ENCODE results near the gene TMEM97. TPM values are rescaled to one million over a fixed set of nuclear protein-coding genes. Genes with fewer than 3 reads are reported as not detected.

The TMEM97 gene
- total RNA-seq, 4 donors from 2014 or later = 5.1 to 7.2 (median 6.6) TPM

DNA sequence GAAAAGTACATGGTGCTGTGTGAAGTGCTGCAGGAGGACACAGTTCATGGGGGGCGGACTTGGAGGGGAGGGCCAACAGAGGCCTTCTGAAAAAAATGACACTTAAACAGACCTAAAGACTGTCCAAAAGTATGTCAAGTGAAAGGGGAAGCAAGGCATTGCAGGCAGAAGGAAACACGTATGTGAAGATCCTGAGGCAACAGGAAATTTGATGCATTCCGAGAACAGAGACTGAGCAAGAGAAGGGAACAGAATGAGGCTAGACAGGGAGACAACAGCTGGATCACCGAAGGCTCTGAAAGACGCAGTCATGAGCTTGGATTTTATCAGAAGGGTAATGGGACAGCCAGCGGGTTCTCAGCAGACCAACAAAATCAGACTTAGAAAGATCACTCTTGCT, 15.2 kb downstream of the TMEM97 start:
- no peak for ATAC-seq
- in situ Hi-C loops (cut with MboI; ENCODE audit: low sequenced_read_pairs in 4 of 4) = loop anchor here in 3 of 4 donors (10.0 to 25.0 kb wide), 3 partner anchors 289 to 628 kb away; partner anchors contain the start of genes PHF12 (in 3 of the 3) and NLK (in 1 of the 3)

DNA sequence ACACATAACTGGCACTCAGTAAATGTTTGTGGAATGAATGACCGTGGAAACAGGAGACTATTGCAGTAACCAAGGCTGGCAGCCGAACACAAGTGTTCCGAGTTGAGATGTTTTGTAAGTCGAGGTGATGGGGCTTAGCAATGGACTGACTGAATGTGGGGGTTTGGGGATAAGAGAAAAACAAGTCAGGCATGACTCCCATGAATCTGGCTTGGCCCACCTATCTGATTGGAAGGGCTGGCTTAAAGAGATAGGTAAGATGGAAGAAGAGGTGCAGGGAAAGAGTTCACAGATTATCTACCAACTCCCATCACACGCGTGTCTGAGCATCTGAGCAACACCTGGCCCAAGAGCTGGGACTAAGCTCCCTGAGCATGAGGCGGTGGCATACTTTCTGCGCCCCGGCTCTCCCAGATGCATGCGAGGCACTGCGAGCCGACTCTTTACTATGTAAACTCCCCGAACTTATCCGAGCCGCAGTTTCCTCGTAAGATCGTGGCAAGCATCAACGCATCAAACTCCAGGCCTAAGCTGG, 15.7 kb downstream of the TMEM97 start:
- Histone ChIP-seq H3K9me3 (no peaks in the 10 kb centered on the region), H3K27me3 (no peaks in the 10 kb centered on the region), H3K4me1 (peaks cover 38 to 41% of the 10 kb centered on the region in 2 donors), H3K27ac (peak overlapping the region; percentile 77 to 91 (median 88)), H3K36me3 (peaks cover 0 to 15% of the 10 kb centered on the region in 2 donors), H3K4me3 (peak overlapping the region; percentile 70 to 99 (median 94))
- TF ChIP-seq, protein P1, sequence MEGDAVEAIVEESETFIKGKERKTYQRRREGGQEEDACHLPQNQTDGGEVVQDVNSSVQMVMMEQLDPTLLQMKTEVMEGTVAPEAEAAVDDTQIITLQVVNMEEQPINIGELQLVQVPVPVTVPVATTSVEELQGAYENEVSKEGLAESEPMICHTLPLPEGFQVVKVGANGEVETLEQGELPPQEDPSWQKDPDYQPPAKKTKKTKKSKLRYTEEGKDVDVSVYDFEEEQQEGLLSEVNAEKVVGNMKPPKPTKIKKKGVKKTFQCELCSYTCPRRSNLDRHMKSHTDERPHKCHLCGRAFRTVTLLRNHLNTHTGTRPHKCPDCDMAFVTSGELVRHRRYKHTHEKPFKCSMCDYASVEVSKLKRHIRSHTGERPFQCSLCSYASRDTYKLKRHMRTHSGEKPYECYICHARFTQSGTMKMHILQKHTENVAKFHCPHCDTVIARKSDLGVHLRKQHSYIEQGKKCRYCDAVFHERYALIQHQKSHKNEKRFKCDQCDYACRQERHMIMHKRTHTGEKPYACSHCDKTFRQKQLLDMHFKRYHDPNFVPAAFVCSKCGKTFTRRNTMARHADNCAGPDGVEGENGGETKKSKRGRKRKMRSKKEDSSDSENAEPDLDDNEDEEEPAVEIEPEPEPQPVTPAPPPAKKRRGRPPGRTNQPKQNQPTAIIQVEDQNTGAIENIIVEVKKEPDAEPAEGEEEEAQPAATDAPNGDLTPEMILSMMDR (IDR thresholded peaks at IDR 0.05 in 4 of 5, conservative IDR thresholded peaks at IDR 0.05 in 1 of 5) = no peak
- no peak for TF ChIP-seq POLR2A (IDR thresholded peaks at IDR 0.05)
- DNase-seq = no peak
- in situ Hi-C loops (cut with MboI; ENCODE audit: low sequenced_read_pairs in 4 of 4) = loop anchor here in 3 of 4 donors (10.0 to 25.0 kb wide), 3 partner anchors 290 to 628 kb away; partner anchors contain the start of genes PHF12 (in 3 of the 3) and NLK (in 1 of the 3)
- peak in 1 of 2 donors; percentile 0 for ATAC-seq
- intact Hi-C loops (cut with DNase I; ENCODE audit: low total_unique reads) = loop anchor here (1.0 to 10.0 kb wide), 5 partner anchors 15 to 618 kb away; partner anchors contain the start of genes LYRM9, POLDIP2 and TMEM97

More for the DNA sequence above, 15.2 kb downstream of the TMEM97 start:
- peak overlapping the region; percentile 70 to 99 (median 94) for H3K4me3 ChIP-seq
- peak overlapping the region in 3 of 4 donors; percentile 77 to 90 (median 86) for H3K27ac ChIP-seq
- H3K27me3 ChIP-seq = no peaks in the 10 kb centered on the region
- H3K9me3 ChIP-seq = no peaks in the 10 kb centered on the region
- intact Hi-C loops (cut with DNase I; ENCODE audit: low total_unique reads) = loop anchor here (2.0 to 10.0 kb wide), 2 partner anchors 293 to 439 kb away; partner anchors contain the start of gene LYRM9
- peaks cover 0 to 21% of the 10 kb centered on the region in 2 donors for H3K36me3 ChIP-seq
- H3K4me1 ChIP-seq = peaks cover 38 to 41% of the 10 kb centered on the region in 2 donors
- TF ChIP-seq POLR2A (IDR thresholded peaks at IDR 0.05) = no peak
- DNase-seq = no peak

DNA sequence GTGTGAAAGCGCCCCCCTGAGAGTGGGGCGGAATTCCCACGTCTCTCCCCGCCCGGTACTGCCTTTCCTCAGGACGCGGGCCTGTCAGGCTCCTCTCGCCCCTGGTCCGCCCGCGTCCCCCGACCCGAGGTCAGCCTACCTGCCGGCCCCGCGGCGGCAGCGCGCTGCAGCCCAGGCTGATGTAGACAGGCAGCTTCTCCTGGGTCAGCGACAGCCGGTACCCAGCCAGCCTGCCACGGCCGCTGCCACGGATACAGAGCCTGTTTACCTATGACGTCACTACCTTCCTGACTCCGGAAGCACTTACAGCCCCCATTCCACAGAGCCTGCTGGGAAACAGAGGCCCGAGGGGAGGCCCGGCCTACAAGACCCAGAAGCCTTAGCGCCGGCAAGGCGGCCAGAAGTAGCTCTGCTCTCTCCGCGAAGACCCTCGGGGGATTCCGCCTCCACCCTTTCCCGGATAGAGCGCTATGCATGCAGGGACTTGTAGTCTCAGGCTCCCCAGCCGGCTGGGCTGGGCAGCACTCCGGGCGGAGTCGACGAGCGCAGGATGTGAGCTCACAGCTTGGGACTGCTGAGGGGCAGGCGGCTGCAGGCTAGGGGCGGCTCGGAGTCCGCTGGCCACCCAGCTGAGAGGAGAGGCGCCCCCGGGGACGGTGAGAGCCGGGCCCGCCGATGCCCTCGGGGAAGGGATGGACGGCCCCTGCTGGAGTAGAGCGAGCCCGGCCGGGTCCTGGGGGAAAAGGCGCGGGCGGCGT, 16.4 kb downstream of the TMEM97 start, which contains the start of the genes IFT20 and TNFAIP1:
Gene IFT20, minus strand, starts transcription at position 272 of the 758 bp plus-strand sequence. CDS start 3,487 bp downstream, outside the sequence.
Gene TNFAIP1, plus strand, starts transcription at position 561 of the 758 bp plus-strand sequence. CDS start 3,761 bp downstream, outside the sequence.
- intact Hi-C loops (cut with DNase I; ENCODE audit: low total_unique reads) = loop anchor here (1.0 to 10.0 kb wide), 5 partner anchors 16 to 617 kb away; partner anchors contain the start of genes LYRM9, POLDIP2 and TMEM97

DNA sequence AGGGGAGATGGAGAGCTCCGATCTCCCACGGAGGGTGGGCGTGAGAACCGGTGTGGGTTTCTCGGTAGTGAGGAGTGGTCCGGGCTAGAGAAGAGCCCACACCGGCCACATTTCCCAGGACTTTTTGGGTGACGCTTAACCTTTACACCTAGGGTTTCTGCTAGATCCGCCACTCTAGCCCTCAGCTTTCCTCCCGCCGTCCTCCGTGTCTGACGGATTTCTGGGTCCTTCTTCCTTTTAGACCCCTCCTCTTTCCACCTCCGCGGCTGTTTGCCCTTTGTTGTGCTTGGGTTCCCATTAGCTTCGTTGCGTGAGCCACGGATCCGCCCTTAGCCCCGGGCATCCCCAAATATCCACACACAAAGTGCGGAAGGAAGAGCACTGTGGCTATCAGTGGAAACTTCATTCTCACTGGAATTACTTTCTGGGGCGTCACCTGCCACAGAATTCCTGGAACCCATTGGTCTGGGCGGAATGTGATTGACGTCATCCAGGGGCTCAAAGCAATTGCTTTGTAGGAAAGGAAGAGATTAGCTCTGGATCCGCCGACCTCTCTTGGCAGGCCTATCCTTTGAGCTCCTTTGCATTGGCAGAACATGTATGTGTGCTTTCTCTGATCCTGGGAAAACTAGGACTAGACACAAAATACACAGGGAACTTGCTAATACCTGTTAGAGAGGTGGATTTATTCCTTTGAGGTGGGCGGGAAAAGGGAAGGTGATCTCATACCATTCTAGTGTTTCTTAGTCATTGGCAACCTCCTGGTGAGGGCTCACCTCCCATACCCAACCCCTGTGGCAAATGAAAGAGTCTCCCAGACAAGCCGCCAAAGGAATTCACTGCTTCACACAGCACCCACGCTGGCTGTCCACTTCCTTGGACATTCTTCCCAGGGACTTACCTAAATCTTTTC, 17.2 kb downstream of the TMEM97 start:
- peak overlapping the region; percentile 73 to 99 (median 94) for H3K4me3 ChIP-seq
- intact Hi-C loops (cut with DNase I; ENCODE audit: low total_unique reads) = loop anchor here (1.0 to 10.0 kb wide), 5 partner anchors 17 to 616 kb away; partner anchors contain the start of genes LYRM9, POLDIP2 and TMEM97
- peaks cover 38 to 41% of the 10 kb centered on the region in 2 donors for H3K4me1 ChIP-seq
- ATAC-seq = peak in 1 of 2 donors; percentile 4
- TF ChIP-seq POLR2A (IDR thresholded peaks at IDR 0.05) = peak; percentile 3 to 7
- TF ChIP-seq, protein P1 (IDR thresholded peaks at IDR 0.05 in 4 of 5, conservative IDR thresholded peaks at IDR 0.05 in 1 of 5) = no peak
- no peaks in the 10 kb centered on the region for H3K27me3 ChIP-seq
- in situ Hi-C loops (cut with MboI; ENCODE audit: low sequenced_read_pairs in 4 of 4) = loop anchor here in 3 of 4 donors (10.0 to 25.0 kb wide), 3 partner anchors 291 to 626 kb away; partner anchors contain the start of genes PHF12 (in 3 of the 3) and NLK (in 1 of the 3)
- peaks cover 0 to 22% of the 10 kb centered on the region in 2 donors for H3K36me3 ChIP-seq
- peak overlapping the region; percentile 86 to 94 (median 90) for H3K27ac ChIP-seq
- no peaks in the 10 kb centered on the region for H3K9me3 ChIP-seq
- DNase-seq = no peak

More for the DNA sequence above, 16.4 kb downstream of the TMEM97 start, which contains the start of the genes IFT20 and TNFAIP1:
- TF ChIP-seq POLR2A (IDR thresholded peaks at IDR 0.05) = peak; percentile 92 to 93
- TF ChIP-seq, protein P1 (IDR thresholded peaks at IDR 0.05 in 4 of 5, conservative IDR thresholded peaks at IDR 0.05 in 1 of 5) = no peak
- peak within 1 kb of the TSS; percentile 86 to 94 (median 90) for H3K27ac ChIP-seq
- in situ Hi-C loops (cut with MboI; ENCODE audit: low sequenced_read_pairs in 4 of 4) = loop anchor here in 3 of 4 donors (10.0 to 25.0 kb wide), 3 partner anchors 291 to 627 kb away; partner anchors contain the start of genes PHF12 (in 3 of the 3) and NLK (in 1 of the 3)
- ATAC-seq (peak; percentile 98), DNase-seq (peak; percentile 99)
- H3K27me3 ChIP-seq = no peaks in the 10 kb centered on the region
- H3K36me3 ChIP-seq = peaks cover 0 to 18% of the 10 kb centered on the region in 2 donors
- H3K4me1 ChIP-seq = peaks cover 38 to 41% of the 10 kb centered on the region in 2 donors
- no peaks in the 10 kb centered on the region for H3K9me3 ChIP-seq
- H3K4me3 ChIP-seq = peak within 1 kb of the TSS; percentile 73 to 99 (median 94)
